Endodermal cell (in vitro differentiated cells): ENCODE results near the gene PDHX. TPM values are rescaled to one million over a fixed set of nuclear protein-coding genes. Genes with fewer than 3 reads are reported as not detected.
A peak's percentile ranks its signal among the peaks of the same experiment; 100 is the strongest.

Experiments
- DNase-seq: peaks from one replicate; pipeline ENCODE4 v3.0.0-alpha.2; 2017
- H3K27ac ChIP-seq: 2 replicates; pipeline ENCODE4 v1.5.1; 2013; ENCODE audit warnings: mild to moderate bottlenecking, low read depth, low read length, moderate library complexity
- H3K27me3 ChIP-seq: 2 replicates; pipeline ENCODE4 v1.6.1; 2013; ENCODE audit warnings: mild to moderate bottlenecking, low read length, moderate library complexity; ENCODE audit not compliant: insufficient read depth, control insufficient read depth, poor library complexity, severe bottlenecking
- H3K36me3 ChIP-seq: 2 replicates; pipeline ENCODE4 v1.7.0; 2013; ENCODE audit warnings: mild to moderate bottlenecking, low read length, moderate library complexity; ENCODE audit not compliant: control insufficient read depth, insufficient read depth
- H3K4me1 ChIP-seq: one replicate; pipeline ENCODE4 v1.7.0; 2013; ENCODE audit warnings: low read length; ENCODE audit not compliant: control insufficient read depth, insufficient read depth
- H3K4me3 ChIP-seq: 2 replicates; pipeline ENCODE4 v1.5.1; 2013; ENCODE audit warnings: mild to moderate bottlenecking, low read length, moderate library complexity
- H3K9ac ChIP-seq: 2 replicates; pipeline ENCODE4 v1.6.1; 2013; ENCODE audit warnings: mild to moderate bottlenecking, low read length, moderate library complexity; ENCODE audit not compliant: poor library complexity, severe bottlenecking; ENCODE audit errors: extremely low read depth
- H3K9me3 ChIP-seq: 2 replicates; pipeline ENCODE4 v1.6.1; 2013; ENCODE audit warnings: mild to moderate bottlenecking, low read length, moderate library complexity; ENCODE audit not compliant: control insufficient read depth
- H3K27ac Mint-ChIP-seq: 2 replicates; pipeline ENCODE4 v1.8.0; 2020; ENCODE audit warnings: mixed read lengths
- H3K27me3 Mint-ChIP-seq: 2 replicates; pipeline ENCODE4 v1.8.0; 2021; ENCODE audit warnings: mild to moderate bottlenecking, mixed read lengths; ENCODE audit not compliant: insufficient read depth
- H3K36me3 Mint-ChIP-seq: 2 replicates; pipeline ENCODE4 v1.8.0; 2020; ENCODE audit warnings: low read depth, mixed read lengths
- H3K4me1 Mint-ChIP-seq: 2 replicates; pipeline ENCODE4 v1.8.0; 2020; ENCODE audit warnings: mixed read lengths
- H3K4me3 Mint-ChIP-seq: 2 replicates; pipeline ENCODE4 v1.8.0; 2020; ENCODE audit warnings: mild to moderate bottlenecking, moderate library complexity, mixed read lengths
- H3K9me3 Mint-ChIP-seq: 2 replicates; pipeline ENCODE4 v1.8.0; 2020; ENCODE audit warnings: mild to moderate bottlenecking, mixed read lengths
- WGBS, 2 experiments: methylation state at CpG; one replicate each; pipeline versions ENCODE4 v1.1.5 to v1.1.7; 2013; ENCODE audit warnings: missing lambda C conversion rate in 2 of 2, mixed read lengths in 1 of 2; ENCODE audit not compliant: insufficient coverage in 1 of 2, insufficient read length in 1 of 2; 5-methylcytosine and 5-hydroxymethylcytosine counted together
- total RNA-seq, 2 donors: library from RNA; stranded (reverse); fragmentation: NEBNext Ultra II Directional in 1 of 2; extraction: Animal tissue kit (Norgen Biotek cat#: 25700) in 1 of 2; gene quantifications; 2 replicates in 1 of 2; 3 replicates in 1 of 2; pipeline ENCODE4 v1.2.1, GENCODE V29; 2021
- TF ChIP-seq, protein P1 (sequence below): fragments of 200-600 bp; sonication (generic); conservative IDR thresholded peaks from 2 replicates; pipeline ENCODE4 v1.5.0; 2021; ENCODE audit warnings: antibody characterized with exemption, mild to moderate bottlenecking

The PDHX gene
- total RNA-seq, 2 donors from 2014 or later: 42.0 to 48.6 TPM

DNA sequence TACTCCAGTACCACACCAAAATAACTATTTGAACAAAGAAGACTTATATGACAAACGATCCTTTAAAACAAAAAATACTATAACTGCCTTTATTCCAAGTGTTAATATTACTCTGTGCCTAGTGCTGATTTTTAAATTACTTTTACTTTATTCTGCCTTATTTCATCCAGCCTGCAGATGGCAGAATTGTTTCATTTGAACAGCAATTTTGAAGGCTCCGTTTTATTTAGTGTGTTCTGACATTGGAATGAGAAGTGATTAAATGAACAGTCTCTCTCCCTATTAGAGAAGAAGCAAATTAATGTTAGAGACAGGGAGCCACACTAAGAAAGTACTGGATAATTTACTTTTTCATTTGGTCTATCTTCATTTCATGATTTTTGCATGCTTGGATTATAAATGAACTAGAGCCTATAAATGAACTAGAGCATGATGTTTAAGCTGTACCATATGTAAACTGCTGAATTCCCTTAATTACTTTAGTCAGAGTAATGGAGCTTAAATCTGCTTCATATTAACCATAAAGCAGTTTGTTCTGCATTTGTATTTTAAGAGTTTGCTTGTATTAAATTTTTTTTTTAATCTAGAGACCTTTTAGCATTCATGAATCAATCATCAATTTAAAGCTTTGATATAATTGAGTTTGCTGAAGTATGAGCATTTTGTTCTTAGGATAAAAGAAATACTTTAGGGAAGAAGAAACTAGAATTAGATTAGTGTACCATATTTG, 9.8 kb downstream of the PDHX start:
- Mint-ChIP-seq H3K27me3 (no peaks in the 10 kb centered on the region), H3K36me3 (no peaks in the 10 kb centered on the region), H3K9me3 (no peaks in the 10 kb centered on the region), H3K27ac (no peak overlapping the region), H3K4me1 (peaks cover 35% of the 10 kb centered on the region), H3K4me3 (no peak overlapping the region)
- no peaks in the 10 kb centered on the region for H3K27me3 ChIP-seq
- no peak overlapping the region for H3K4me3 ChIP-seq
- H3K36me3 ChIP-seq: peaks cover 6% of the 10 kb centered on the region
- TF ChIP-seq, protein P1, sequence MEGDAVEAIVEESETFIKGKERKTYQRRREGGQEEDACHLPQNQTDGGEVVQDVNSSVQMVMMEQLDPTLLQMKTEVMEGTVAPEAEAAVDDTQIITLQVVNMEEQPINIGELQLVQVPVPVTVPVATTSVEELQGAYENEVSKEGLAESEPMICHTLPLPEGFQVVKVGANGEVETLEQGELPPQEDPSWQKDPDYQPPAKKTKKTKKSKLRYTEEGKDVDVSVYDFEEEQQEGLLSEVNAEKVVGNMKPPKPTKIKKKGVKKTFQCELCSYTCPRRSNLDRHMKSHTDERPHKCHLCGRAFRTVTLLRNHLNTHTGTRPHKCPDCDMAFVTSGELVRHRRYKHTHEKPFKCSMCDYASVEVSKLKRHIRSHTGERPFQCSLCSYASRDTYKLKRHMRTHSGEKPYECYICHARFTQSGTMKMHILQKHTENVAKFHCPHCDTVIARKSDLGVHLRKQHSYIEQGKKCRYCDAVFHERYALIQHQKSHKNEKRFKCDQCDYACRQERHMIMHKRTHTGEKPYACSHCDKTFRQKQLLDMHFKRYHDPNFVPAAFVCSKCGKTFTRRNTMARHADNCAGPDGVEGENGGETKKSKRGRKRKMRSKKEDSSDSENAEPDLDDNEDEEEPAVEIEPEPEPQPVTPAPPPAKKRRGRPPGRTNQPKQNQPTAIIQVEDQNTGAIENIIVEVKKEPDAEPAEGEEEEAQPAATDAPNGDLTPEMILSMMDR: peak; percentile 88
- no peak overlapping the region for H3K27ac ChIP-seq
- no peaks in the 10 kb centered on the region for H3K4me1 ChIP-seq
- 29% methylated on average over 2 of the region's 2 CpGs; no CpG with 5 or more reads in 1 of the 2 experiments for WGBS, 2 experiments
- H3K9ac ChIP-seq: no peak overlapping the region
- no peaks in the 10 kb centered on the region for H3K9me3 ChIP-seq
- DNase-seq: no peak

DNA sequence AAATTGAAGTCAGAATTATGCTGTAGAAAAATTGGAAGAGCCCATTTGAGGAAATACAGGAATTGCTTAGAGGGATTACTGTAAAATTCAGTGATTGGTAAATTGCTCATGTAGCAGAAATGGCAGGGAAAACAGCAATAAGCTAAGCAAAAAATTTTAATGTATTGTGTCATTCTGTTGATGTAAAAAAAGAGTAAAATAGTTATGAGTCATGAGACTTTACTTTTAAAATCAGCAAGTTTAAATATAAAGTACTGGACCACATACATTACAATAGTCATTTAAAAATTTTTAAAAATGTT, 10.4 kb downstream of the PDHX start:
- Histone ChIP-seq H3K4me1 (no peaks in the 10 kb centered on the region), H3K36me3 (peaks cover 6% of the 10 kb centered on the region), H3K9me3 (no peaks in the 10 kb centered on the region), H3K27ac (no peak overlapping the region), H3K9ac (no peak overlapping the region), H3K27me3 (no peaks in the 10 kb centered on the region), H3K4me3 (no peak overlapping the region)
- Mint-ChIP-seq H3K36me3 (no peaks in the 10 kb centered on the region), H3K4me3 (no peak overlapping the region), H3K4me1 (peaks cover 35% of the 10 kb centered on the region), H3K27me3 (no peaks in the 10 kb centered on the region), H3K27ac (no peak overlapping the region), H3K9me3 (no peaks in the 10 kb centered on the region)
- no peak for DNase-seq
- TF ChIP-seq, protein P1: no peak

DNA sequence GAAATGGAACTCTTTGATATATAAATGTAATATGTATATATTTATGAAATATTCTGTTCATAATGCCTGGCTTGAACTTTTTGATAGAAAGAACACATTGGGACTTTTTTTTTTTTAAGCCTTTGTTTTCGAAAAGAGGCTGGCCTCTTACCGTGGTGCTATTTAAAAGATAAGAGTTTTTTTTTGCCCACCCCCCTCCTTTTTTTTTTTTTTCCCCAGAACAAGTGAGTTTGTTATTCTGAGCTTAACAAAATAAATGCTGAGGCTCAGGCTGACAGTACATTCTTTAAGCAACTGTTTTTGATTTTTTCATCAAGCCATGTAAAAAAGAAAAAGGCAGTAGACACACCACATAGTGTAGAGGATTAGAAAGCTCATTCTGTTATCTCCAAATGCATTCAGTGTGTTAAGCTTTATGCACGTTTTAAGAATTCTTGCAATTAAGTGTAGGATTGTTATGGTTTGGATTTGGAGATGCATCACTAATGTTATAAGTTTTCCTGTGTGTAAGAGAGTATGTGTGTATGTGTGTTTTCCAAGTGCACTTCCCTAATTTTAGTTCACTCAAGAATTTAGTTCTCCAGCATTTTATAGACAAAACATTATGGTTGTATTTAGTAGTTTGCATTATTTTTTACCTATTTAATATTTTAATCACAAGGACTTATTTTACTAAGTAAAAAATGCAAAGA, 12.0 kb downstream of the PDHX start:
- H3K4me1 Mint-ChIP-seq: peaks cover 35% of the 10 kb centered on the region
- 39 to 50% methylated on average over 1 to 3 of the region's 3 CpGs for WGBS, 2 experiments

More for the DNA sequence above, 12.0 kb downstream of the PDHX start:
- peaks cover 15% of the 10 kb centered on the region for H3K36me3 ChIP-seq
- no peak overlapping the region for H3K27ac ChIP-seq
- Mint-ChIP-seq H3K4me3 (no peak overlapping the region), H3K27me3 (no peaks in the 10 kb centered on the region), H3K9me3 (no peaks in the 10 kb centered on the region), H3K27ac (no peak overlapping the region), H3K36me3 (peaks cover 10% of the 10 kb centered on the region)
- TF ChIP-seq, protein P1: no peak
- H3K4me1 ChIP-seq: no peaks in the 10 kb centered on the region
- no peaks in the 10 kb centered on the region for H3K9me3 ChIP-seq
- H3K9ac ChIP-seq: no peak overlapping the region
- no peak for DNase-seq
- H3K27me3 ChIP-seq: no peaks in the 10 kb centered on the region
- no peak overlapping the region for H3K4me3 ChIP-seq
